Ascending aorta (tissue), 2 donors: ENCODE data around the gene RRM2. TPM values are rescaled to one million over a fixed set of nuclear protein-coding genes. Genes with fewer than 3 reads are reported as not detected.

Source experiments
- DNase-seq, 2 donors: peaks; one replicate each; pipeline ENCODE4 v3.0.0-alpha.2; 2019; ENCODE audit warnings: low spot score in 2 of 2
- H3K27ac ChIP-seq, 2 donors: fragments of 200-600 bp; sonication (generic); one replicate each; pipeline ENCODE4 v1.5.1; 2016 to 2017; ENCODE audit warnings: mild to moderate bottlenecking in 1 of 2
- H3K27me3 ChIP-seq: fragments of 200-600 bp; sonication (generic); one replicate; pipeline ENCODE4 v1.5.1; 2017
- H3K36me3 ChIP-seq, 2 donors: fragments of 200-600 bp; sonication (generic); one replicate each; pipeline ENCODE4 v1.5.1; 2016
- H3K4me1 ChIP-seq, 2 donors: fragments of 200-600 bp; sonication (generic); one replicate each; pipeline ENCODE4 v1.5.1; 2016 to 2017; ENCODE audit warnings: mild to moderate bottlenecking in 1 of 2
- H3K4me3 ChIP-seq, 2 donors: fragments of 200-600 bp; sonication (generic); one replicate each; pipeline ENCODE4 v1.5.1; 2016 to 2017; ENCODE audit warnings: mild to moderate bottlenecking in 1 of 2
- H3K9me3 ChIP-seq, 2 donors: fragments of 200-600 bp; sonication (generic); one replicate each; pipeline ENCODE4 v1.5.1; 2016
- intact Hi-C: fragments of 100-400 bp; cut with DNase I; formaldehyde crosslinking; loops from one replicate; pipeline ENCODE4 v1.15.1; 2023
- total RNA-seq: library from RNA; depleted of rRNA; stranded (reverse); fragments of >200 nt; gene quantifications from one replicate; pipeline ENCODE4 v1.1.0, GENCODE V29; 2016
- TF ChIP-seq, protein P1 (sequence below), 3 experiments: fragments of 200-600 bp in 2 of 3; fragments of 450-650 bp in 1 of 3; sonication (generic) in 2 of 3; IDR thresholded peaks; one replicate each; pipeline ENCODE4 v1.5.1; 2016 to 2019; ENCODE audit warnings: antibody characterized with exemption in 3 of 3, mild to moderate bottlenecking in 1 of 3, moderate library complexity in 1 of 3

The RRM2 gene
- total RNA-seq, 1 donor from 2014 or later = not detected

DNA sequence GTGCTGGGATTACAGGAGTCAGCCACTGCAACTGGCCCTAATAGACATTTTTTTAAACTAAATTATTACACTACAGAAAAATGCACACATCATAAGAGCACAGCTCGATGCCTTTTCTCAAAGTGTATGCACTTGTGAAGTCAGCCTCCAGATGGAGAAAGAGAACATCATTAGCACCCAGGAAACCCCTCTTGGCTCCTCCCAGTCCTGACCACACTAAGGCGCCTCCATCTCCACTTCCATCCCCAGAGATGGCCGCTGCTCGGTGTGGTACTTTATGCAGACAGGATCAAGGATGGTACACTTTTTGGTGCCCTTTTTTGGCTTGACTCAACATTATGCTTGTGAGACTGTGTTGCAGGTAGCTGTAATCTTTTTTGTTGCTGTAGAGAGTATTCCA is 34.8 kb downstream of the RRM2 start:
- DNase-seq = no peak
- Histone ChIP-seq H3K4me3 (no peak overlapping the region), H3K27me3 (no peaks in the 10 kb centered on the region), H3K36me3 (no peaks in the 10 kb centered on the region), H3K4me1 (no peaks in the 10 kb centered on the region), H3K9me3 (no peaks in the 10 kb centered on the region), H3K27ac (no peak overlapping the region)
- TF ChIP-seq, protein P1, sequence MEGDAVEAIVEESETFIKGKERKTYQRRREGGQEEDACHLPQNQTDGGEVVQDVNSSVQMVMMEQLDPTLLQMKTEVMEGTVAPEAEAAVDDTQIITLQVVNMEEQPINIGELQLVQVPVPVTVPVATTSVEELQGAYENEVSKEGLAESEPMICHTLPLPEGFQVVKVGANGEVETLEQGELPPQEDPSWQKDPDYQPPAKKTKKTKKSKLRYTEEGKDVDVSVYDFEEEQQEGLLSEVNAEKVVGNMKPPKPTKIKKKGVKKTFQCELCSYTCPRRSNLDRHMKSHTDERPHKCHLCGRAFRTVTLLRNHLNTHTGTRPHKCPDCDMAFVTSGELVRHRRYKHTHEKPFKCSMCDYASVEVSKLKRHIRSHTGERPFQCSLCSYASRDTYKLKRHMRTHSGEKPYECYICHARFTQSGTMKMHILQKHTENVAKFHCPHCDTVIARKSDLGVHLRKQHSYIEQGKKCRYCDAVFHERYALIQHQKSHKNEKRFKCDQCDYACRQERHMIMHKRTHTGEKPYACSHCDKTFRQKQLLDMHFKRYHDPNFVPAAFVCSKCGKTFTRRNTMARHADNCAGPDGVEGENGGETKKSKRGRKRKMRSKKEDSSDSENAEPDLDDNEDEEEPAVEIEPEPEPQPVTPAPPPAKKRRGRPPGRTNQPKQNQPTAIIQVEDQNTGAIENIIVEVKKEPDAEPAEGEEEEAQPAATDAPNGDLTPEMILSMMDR (IDR thresholded peaks at IDR 0.05) = no peak
- intact Hi-C loops = no loop called here

DNA sequence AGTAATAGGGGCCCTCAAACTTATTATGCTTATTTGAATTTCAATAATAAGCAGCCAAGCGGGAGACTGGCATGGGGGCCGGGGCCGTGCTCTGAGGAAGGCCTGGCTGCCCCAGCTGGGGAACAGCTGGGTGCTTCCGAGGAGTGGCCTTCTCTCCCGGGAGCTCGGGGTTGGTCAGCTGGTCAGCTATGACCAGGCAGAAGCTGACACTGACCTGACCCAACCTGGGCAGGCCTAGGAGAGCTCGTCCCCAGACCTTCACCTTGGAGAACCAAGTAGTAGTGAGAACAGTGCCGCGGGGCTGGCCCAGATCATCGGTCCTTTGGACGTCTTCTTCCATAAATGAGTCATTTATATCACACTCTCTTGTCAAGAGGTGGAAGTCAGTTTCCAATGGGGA is 36.1 kb downstream of the RRM2 start:
- Histone ChIP-seq H3K4me3 (no peak overlapping the region), H3K9me3 (no peaks in the 10 kb centered on the region), H3K27me3 (no peaks in the 10 kb centered on the region), H3K4me1 (no peaks in the 10 kb centered on the region), H3K36me3 (no peaks in the 10 kb centered on the region), H3K27ac (no peak overlapping the region)
- no peak for DNase-seq
- TF ChIP-seq, protein P1 (IDR thresholded peaks at IDR 0.05) = no peak
- intact Hi-C loops = no loop called here

DNA sequence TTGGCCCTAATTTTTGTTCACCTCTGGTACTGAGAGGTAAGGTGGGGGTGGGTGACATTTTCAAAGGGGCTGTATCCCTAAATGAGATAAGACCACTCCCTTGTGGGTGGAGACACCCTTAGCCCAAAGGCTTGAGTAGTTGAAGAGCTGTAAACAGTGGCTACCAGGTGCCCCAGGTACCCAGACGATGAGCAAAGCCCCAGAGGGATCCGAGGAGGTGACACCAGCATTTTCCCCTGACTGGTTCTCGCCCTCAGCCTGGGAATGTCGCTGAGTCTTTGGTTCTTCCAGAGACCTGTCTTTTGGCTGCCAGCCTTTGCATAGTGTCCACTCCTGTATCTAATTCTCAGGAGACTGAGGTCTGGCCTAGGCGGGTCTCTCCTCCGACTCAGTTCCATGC is 36.5 kb downstream of the RRM2 start:
- H3K27ac ChIP-seq = no peak overlapping the region
- DNase-seq = no peak
- no peaks in the 10 kb centered on the region for H3K4me1 ChIP-seq
- H3K4me3 ChIP-seq = no peak overlapping the region
- no peaks in the 10 kb centered on the region for H3K36me3 ChIP-seq
- intact Hi-C loops = no loop called here
- no peaks in the 10 kb centered on the region for H3K27me3 ChIP-seq
- TF ChIP-seq, protein P1 (IDR thresholded peaks at IDR 0.05) = no peak
- no peaks in the 10 kb centered on the region for H3K9me3 ChIP-seq

DNA sequence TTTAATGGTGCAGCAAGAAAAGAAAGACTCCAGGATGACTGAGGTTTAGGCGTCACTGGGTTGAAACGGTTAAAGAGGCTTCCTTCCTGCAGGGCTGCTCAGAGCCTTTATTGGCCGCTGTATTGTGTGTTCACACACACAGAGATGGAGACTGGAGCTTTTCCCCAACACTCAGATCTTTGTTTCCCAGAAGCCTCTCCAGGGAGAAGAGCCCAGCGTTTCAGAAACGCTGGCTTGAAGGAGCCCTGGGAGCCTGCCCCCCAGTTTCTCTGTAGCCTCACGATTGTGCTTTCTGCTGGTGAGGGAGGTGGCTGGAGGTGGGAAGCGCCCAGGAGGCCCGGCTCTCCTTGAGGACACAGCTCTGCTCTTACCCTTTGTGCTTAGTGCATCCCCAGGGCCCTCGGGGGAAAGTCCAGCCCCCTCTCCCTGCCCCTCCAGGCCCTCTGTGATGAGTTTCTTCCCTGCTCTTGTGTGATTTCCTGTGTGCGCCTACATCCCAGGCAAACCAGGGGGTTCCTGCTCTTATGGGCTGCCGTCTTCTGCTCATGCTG is 37.1 kb downstream of the RRM2 start:
- intact Hi-C loops = no loop called here
- no peak overlapping the region for H3K4me3 ChIP-seq
- H3K27ac ChIP-seq = no peak overlapping the region
- TF ChIP-seq, protein P1 (IDR thresholded peaks at IDR 0.05) = no peak
- no peak for DNase-seq
- H3K9me3 ChIP-seq = no peaks in the 10 kb centered on the region
- H3K4me1 ChIP-seq = no peaks in the 10 kb centered on the region
- no peaks in the 10 kb centered on the region for H3K27me3 ChIP-seq
- H3K36me3 ChIP-seq = no peaks in the 10 kb centered on the region

DNA sequence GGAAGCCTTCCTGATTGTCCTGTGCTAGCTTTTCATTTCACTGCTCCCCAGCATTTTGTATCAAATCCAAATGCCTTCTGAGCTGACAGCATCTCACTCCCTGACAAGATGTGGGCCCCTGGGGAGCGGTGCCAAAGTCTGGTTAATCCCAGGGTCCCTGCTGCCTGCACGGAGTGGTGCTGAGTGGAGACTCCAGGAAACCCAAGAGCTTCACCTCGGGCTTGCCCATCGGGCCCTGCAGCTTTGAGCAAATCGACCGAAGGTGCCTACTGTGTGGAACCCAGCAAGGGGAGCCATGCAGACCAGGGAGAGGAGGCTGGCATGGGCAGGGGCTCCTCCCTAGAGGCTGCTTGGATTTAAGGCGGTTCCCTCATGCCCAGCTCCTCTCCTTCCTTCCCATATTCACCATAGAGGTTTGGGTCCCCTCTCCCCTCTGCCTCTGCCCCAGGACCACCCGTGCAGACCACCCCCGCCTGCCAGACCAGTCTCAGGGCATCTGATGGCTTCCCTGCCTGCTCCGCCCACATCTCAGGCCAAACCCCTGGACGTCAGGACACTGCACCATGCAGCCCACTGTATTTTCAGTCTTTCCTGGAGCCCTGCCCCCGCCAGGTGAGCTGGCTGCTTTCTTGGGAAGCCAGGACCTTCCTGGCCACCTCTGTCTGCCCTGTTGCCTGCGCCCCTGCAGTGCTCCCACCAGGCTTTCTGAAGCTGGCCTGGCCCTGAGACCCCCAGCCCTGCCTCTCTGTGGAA is 37.8 kb downstream of the RRM2 start:
- Histone ChIP-seq H3K27me3 (no peaks in the 10 kb centered on the region), H3K36me3 (no peaks in the 10 kb centered on the region), H3K4me3 (no peak overlapping the region), H3K9me3 (no peaks in the 10 kb centered on the region), H3K4me1 (no peaks in the 10 kb centered on the region), H3K27ac (no peak overlapping the region)
- TF ChIP-seq, protein P1 (IDR thresholded peaks at IDR 0.05) = no peak
- no peak for DNase-seq
- intact Hi-C loops = no loop called here
